WTC11 (cell line): ENCODE measurements around the gene BTBD17. TPM values are rescaled to one million over a fixed set of nuclear protein-coding genes. Genes with fewer than 3 reads are reported as not detected.

Experiments
- ATAC-seq: fragments of 200-7000 bp; cut with Tn5 transposase; 2 replicates; pipeline ENCODE4 v1.10.0; 2021; ENCODE audit warnings: mild to moderate bottlenecking, moderate library complexity
- Bru-seq: library from RNA; stranded (reverse); fragments of 400-500 nt; gene quantifications from one replicate; lab custom pipeline; 2021; lab: Mats Ljungman, UMichigan
- CTCF ChIA-PET: fragments of 300-600 bp; sonication (Branson Sonifier 250); formaldehyde crosslinking; loops from one replicate; lab custom pipeline; 2021; ENCODE audit warnings: antibody characterized with exemption; lab: Charles Lee
- POLR2A ChIA-PET: fragments of 350-600 bp; sonication (Branson Sonifier 250); formaldehyde crosslinking; loops from one replicate; lab custom pipeline; 2021; ENCODE audit warnings: antibody characterized with exemption; lab: Charles Lee
- DNase-seq: peaks from one replicate; pipeline ENCODE4 v3.0.0; 2021; ENCODE audit warnings: low spot score
- H3K27ac Mint-ChIP-seq: 2 replicates; pipeline ENCODE4 v1.8.0; 2021; ENCODE audit warnings: mixed read lengths
- H3K27me3 Mint-ChIP-seq: 2 replicates; pipeline ENCODE4 v1.8.0; 2021; ENCODE audit warnings: low read depth, mild to moderate bottlenecking, moderate library complexity, mixed read lengths
- H3K36me3 Mint-ChIP-seq: 2 replicates; pipeline ENCODE4 v1.8.0; 2021; ENCODE audit warnings: mixed read lengths
- H3K4me1 Mint-ChIP-seq: 2 replicates; pipeline ENCODE4 v1.8.0; 2022; ENCODE audit warnings: mixed read lengths
- H3K4me3 Mint-ChIP-seq: 2 replicates; pipeline ENCODE4 v1.8.0; 2021; ENCODE audit warnings: mild to moderate bottlenecking, moderate library complexity, mixed read lengths
- H3K9me3 Mint-ChIP-seq: 2 replicates; pipeline ENCODE4 v1.8.0; 2021; ENCODE audit warnings: mixed read lengths
- AFF4 ChIP-seq: sonication (generic); formaldehyde crosslinking; IDR thresholded peaks from 2 replicates; pipeline ENCODE4 v1.8.1; 2023; ENCODE audit warnings: mild to moderate bottlenecking, missing genetic modification reagents, borderline replicate concordance
- CTCF ChIP-seq: fragments of 200-600 bp; IDR thresholded peaks from 2 replicates; pipeline ENCODE4 v1.8.0; 2022; ENCODE audit warnings: antibody characterized with exemption
- ERG ChIP-seq: fragments of 250-450 bp; sonication (Bioruptor Pico); IDR thresholded peaks from 2 replicates; pipeline ENCODE4 v1.8.0; 2021; ENCODE audit warnings: mild to moderate bottlenecking
- FOXK1 ChIP-seq: sonication (generic); formaldehyde crosslinking; IDR thresholded peaks from 2 replicates; pipeline ENCODE4 v1.8.0; 2022; ENCODE audit warnings: mild to moderate bottlenecking, moderate library complexity, missing genetic modification reagents
- FOXP1 ChIP-seq: sonication (generic); formaldehyde crosslinking; IDR thresholded peaks from 2 replicates; pipeline ENCODE4 v1.8.0; 2022; ENCODE audit warnings: missing genetic modification reagents, mild to moderate bottlenecking, moderate library complexity, borderline replicate concordance
- GTF2I ChIP-seq: fragments of 250-450 bp; sonication (Bioruptor Pico); conservative IDR thresholded peaks from 2 replicates; pipeline ENCODE4 v1.4.0; 2021; ENCODE audit warnings: mild to moderate bottlenecking
- KAT7 ChIP-seq: sonication (generic); formaldehyde crosslinking; IDR thresholded peaks from 2 replicates; pipeline ENCODE4 v1.8.1; 2023; ENCODE audit warnings: missing genetic modification reagents, mild to moderate bottlenecking, borderline replicate concordance
- MAX ChIP-seq: sonication (generic); formaldehyde crosslinking; IDR thresholded peaks from 2 replicates; pipeline ENCODE4 v1.8.0; 2022; ENCODE audit warnings: mild to moderate bottlenecking, missing genetic modification reagents
- NFE2L1 ChIP-seq: sonication (generic); formaldehyde crosslinking; IDR thresholded peaks from 2 replicates; pipeline ENCODE4 v1.8.1; 2023; ENCODE audit warnings: missing genetic modification reagents
- PRDM15 ChIP-seq: sonication (generic); formaldehyde crosslinking; IDR thresholded peaks from 2 replicates; pipeline ENCODE4 v1.8.0; 2022; ENCODE audit warnings: missing genetic modification reagents
- SMAD3 ChIP-seq: sonication (generic); formaldehyde crosslinking; IDR thresholded peaks from 2 replicates; pipeline ENCODE4 v1.8.0; 2022; ENCODE audit warnings: missing genetic modification reagents, mild to moderate bottlenecking, borderline replicate concordance
- SP1 ChIP-seq: sonication (generic); formaldehyde crosslinking; conservative IDR thresholded peaks from 2 replicates; pipeline ENCODE4 v1.8.1; 2022; ENCODE audit warnings: missing genetic modification reagents
- TCF7 ChIP-seq: sonication (generic); formaldehyde crosslinking; IDR thresholded peaks from 2 replicates; pipeline ENCODE4 v1.8.0; 2022; ENCODE audit warnings: mild to moderate bottlenecking, low read depth, missing genetic modification reagents, moderate library complexity
- TEAD4 ChIP-seq: sonication (generic); formaldehyde crosslinking; IDR thresholded peaks from 2 replicates; pipeline ENCODE4 v1.8.0; 2022; ENCODE audit warnings: mild to moderate bottlenecking, missing genetic modification reagents
- USF2 ChIP-seq: sonication (generic); formaldehyde crosslinking; IDR thresholded peaks from 2 replicates; pipeline ENCODE4 v1.8.1; 2023; ENCODE audit warnings: mild to moderate bottlenecking, missing genetic modification reagents, moderate library complexity
- ZNF138 ChIP-seq: sonication (generic); formaldehyde crosslinking; conservative IDR thresholded peaks from 2 replicates; pipeline ENCODE4 v1.8.1; 2022; ENCODE audit warnings: mild to moderate bottlenecking, moderate library complexity, missing genetic modification reagents
- ZNF512 ChIP-seq: sonication (generic); formaldehyde crosslinking; IDR thresholded peaks from 2 replicates; pipeline ENCODE4 v1.8.1; 2022; ENCODE audit warnings: missing genetic modification reagents, borderline replicate concordance
- ZNF671 ChIP-seq: fragments of 250-450 bp; sonication (Bioruptor Pico); IDR thresholded peaks from 2 replicates; pipeline ENCODE4 v1.8.0; 2021; ENCODE audit warnings: mild to moderate bottlenecking
- long read RNA-seq, 3 experiments: library from RNA in 1 of 3; library from capped mRNA in 1 of 3; library from polyadenylated mRNA in 1 of 3; unstranded in 2 of 3; stranded (forward) in 1 of 3; transcript quantifications; one replicate each; pipeline ENCODE4 v2.0.0, GENCODE V29; 2021
- total RNA-seq: library from RNA; stranded (reverse); gene quantifications from 3 replicates; pipeline ENCODE4 v1.2.3, GENCODE V29; 2021

Gene BTBD17
- total RNA-seq: 0.94 to 2.1 TPM (median 2.0 TPM) in 3 replicates
- Bru-seq, nascent RNA: percentile 30 among the genes with signal in this experiment
- long read RNA-seq, experiment 1, transcript BTBD17-201 (3 exons, 1,805 nt): major isoform, 13 of 13 reads
- long read RNA-seq, experiment 1, partial matches to known transcripts: 0 of 13 reads
- long read RNA-seq, experiment 1, other reads (novel, unspliced or antisense): 0 of 13 reads
- long read RNA-seq, experiment 2, partial matches to known transcripts: 1 of 2 reads
- long read RNA-seq, experiment 2, other reads (novel, unspliced or antisense): 1 of 2 reads
- long read RNA-seq, experiment 3: 0 reads

- POLR2A ChIA-PET: interaction anchor here (0.6 to 1.5 kb wide), 5 partner anchors 10 to 170 kb away, joined by 3 to 11 read pairs (median 4); no protein-coding TSS in a partner anchor
- Mint-ChIP-seq H3K4me3 (peak within 1 kb of the TSS; percentile 59), H3K27ac (no peak within 1 kb of the TSS; the same call in 1 of the 2 replicates), H3K9me3 (0 out of 2 replicates have a peak, but pooled peaks cover 5% of the 10 kb centered on the region), H3K4me1 (peaks cover 31% of the 10 kb centered on the region), H3K27me3 (peaks cover 14% of the 10 kb centered on the region), H3K36me3 (no peaks in the 10 kb centered on the region)
- CTCF ChIA-PET: interaction anchor here (0.5 to 4.4 kb wide), 47 partner anchors 9 to 653 kb away, joined by 3 to 60 read pairs (median 4); partner anchors contain the start of genes CD300A and TTYH2
- ATAC-seq (peak; percentile 83), DNase-seq (peak; percentile 87)
- no peak for TF ChIP-seq GTF2I (CRISPR knock-in tag)
- TF ChIP-seq USF2 (CRISPR knock-in tag): 0 out of 2 replicates have a peak, but pooled peaks have one; percentile 4
- no peak for TF ChIP-seq TCF7 (CRISPR knock-in tag)
- TF ChIP-seq TEAD4: no peak
- TF ChIP-seq ZNF138 (CRISPR knock-in tag): no peak
- TF ChIP-seq ERG (CRISPR knock-in tag): no peak
- TF ChIP-seq SP1 (CRISPR knock-in tag): peak; percentile 54
- TF ChIP-seq FOXP1 (CRISPR knock-in tag): peak; percentile 14; the same call in 1 of the 2 replicates
- peak; percentile 24; the same call in 1 of the 2 replicates for TF ChIP-seq MAX (CRISPR knock-in tag)
- no peak for TF ChIP-seq AFF4 (CRISPR knock-in tag)
- TF ChIP-seq CTCF: peak; percentile 78
- peak; percentile 44; the same call in 1 of the 2 replicates for TF ChIP-seq NFE2L1 (CRISPR knock-in tag)
- TF ChIP-seq ZNF671 (CRISPR knock-in tag): no peak
- 0 out of 2 replicates have a peak, but pooled peaks have one; percentile 30 for TF ChIP-seq KAT7 (CRISPR knock-in tag)
- TF ChIP-seq SMAD3 (CRISPR knock-in tag): no peak
- TF ChIP-seq FOXK1 (CRISPR knock-in tag): peak; percentile 63; the same call in 1 of the 2 replicates
- TF ChIP-seq ZNF512 (CRISPR knock-in tag): 0 out of 2 replicates have a peak, but pooled peaks have one; percentile 58
- no peak for TF ChIP-seq PRDM15 (CRISPR knock-in tag)
These were observed at the start of gene BTBD17 for GRCh38 chr17:74361230-74362068. Gene BTBD17, minus strand, starts transcription at chr17:74361868. Its CDS starts 49 bp downstream, at chr17:74361819.
